Neuronal stem cell (in vitro differentiated cells): Measurements from ENCODE around the gene SCT.
A peak's percentile ranks its signal among the peaks of the same experiment; 100 is the strongest.

Source experiments
- DNase-seq: peaks from one replicate; pipeline ENCODE4 v3.0.0-alpha.2; 2013; ENCODE audit warnings: low spot score
- H2AFZ ChIP-seq: one replicate; pipeline ENCODE4 v1.6.1; 2013; ENCODE audit warnings: mild to moderate bottlenecking, low read length, inconsistent platforms
- H2AK5ac ChIP-seq: 2 replicates; pipeline ENCODE4 v1.6.1; 2013; ENCODE audit warnings: low read depth, mild to moderate bottlenecking, inconsistent platforms, low read length, moderate library complexity, mixed read lengths
- H2BK120ac ChIP-seq: 2 replicates; pipeline ENCODE4 v1.6.1; 2013; ENCODE audit warnings: low read depth, mild to moderate bottlenecking, inconsistent platforms, low read length, moderate library complexity, mixed read lengths
- H2BK12ac ChIP-seq: one replicate; pipeline ENCODE4 v1.6.1; 2013; ENCODE audit warnings: low read length, inconsistent platforms
- H2BK15ac ChIP-seq: 2 replicates; pipeline ENCODE4 v1.6.1; 2013; ENCODE audit warnings: mild to moderate bottlenecking, low read length, inconsistent platforms, mixed read lengths
- H2BK5ac ChIP-seq: one replicate; pipeline ENCODE4 v1.6.1; 2013; ENCODE audit warnings: inconsistent platforms, mild to moderate bottlenecking, low read length, moderate library complexity
- H3K14ac ChIP-seq: one replicate; pipeline ENCODE4 v1.6.1; 2013; ENCODE audit warnings: low read length, inconsistent platforms
- H3K18ac ChIP-seq: 2 replicates; pipeline ENCODE4 v1.6.1; 2013; ENCODE audit warnings: low read length, inconsistent platforms
- H3K23ac ChIP-seq: 2 replicates; pipeline ENCODE4 v1.6.1; 2013; ENCODE audit warnings: low read depth, mild to moderate bottlenecking, mixed read lengths, low read length, inconsistent platforms; ENCODE audit not compliant: poor library complexity
- H3K27ac ChIP-seq: replicated peaks from 3 replicates; pipeline ENCODE4 v1.5.1; 2013; ENCODE audit warnings: low read length, inconsistent platforms
- H3K27me3 ChIP-seq, 3 experiments: 2 replicates each; pipeline ENCODE4 v1.6.1; 2013; ENCODE audit warnings: low read length in 3 of 3, mild to moderate bottlenecking in 2 of 3, inconsistent platforms in 1 of 3, low read depth in 1 of 3, mixed read lengths in 1 of 3, moderate library complexity in 1 of 3; ENCODE audit not compliant: control insufficient read depth in 3 of 3, insufficient read depth in 3 of 3
- H3K36me3 ChIP-seq, 2 donors: replicated peaks in 1 of 2; 2 replicates each; pipeline ENCODE4 v1.6.1; 2013; ENCODE audit warnings: low read length in 2 of 2; ENCODE audit not compliant: control insufficient read depth in 2 of 2, insufficient read depth in 2 of 2
- H3K4ac ChIP-seq: 2 replicates; pipeline ENCODE4 v1.6.1; 2013; ENCODE audit warnings: inconsistent platforms, mild to moderate bottlenecking, low read length, moderate library complexity
- H3K4me1 ChIP-seq, 2 donors: 1 replicate in 1 of 2; 2 replicates in 1 of 2; pipeline ENCODE4 v1.6.1; 2013; ENCODE audit warnings: low read length in 2 of 2, low read depth in 1 of 2; ENCODE audit not compliant: control insufficient read depth in 2 of 2, insufficient read depth in 1 of 2
- H3K4me2 ChIP-seq: one replicate; pipeline ENCODE4 v1.6.1; 2013; ENCODE audit warnings: mild to moderate bottlenecking, low read length, inconsistent platforms; ENCODE audit not compliant: insufficient read depth, poor library complexity, severe bottlenecking
- H3K4me3 ChIP-seq, 2 donors: 2 replicates each; pipeline ENCODE4 v1.5.1; 2013; ENCODE audit warnings: low read length in 2 of 2, mild to moderate bottlenecking in 2 of 2, inconsistent platforms in 1 of 2, moderate library complexity in 1 of 2
- H3K79me1 ChIP-seq: one replicate; pipeline ENCODE4 v1.6.1; 2013; ENCODE audit warnings: low read depth, mild to moderate bottlenecking, inconsistent platforms, low read length, moderate library complexity
- H3K9ac ChIP-seq: one replicate; pipeline ENCODE4 v1.6.1; 2013; ENCODE audit warnings: mild to moderate bottlenecking, low read depth, low read length, inconsistent platforms; ENCODE audit not compliant: poor library complexity
- H3K9me3 ChIP-seq, 2 donors: replicated peaks in 1 of 2; 2 replicates each; pipeline versions ENCODE3 to v1.6.1; 2013; ENCODE audit warnings: low read length in 2 of 2, mild to moderate bottlenecking in 2 of 2, inconsistent platforms in 1 of 2, low read depth in 1 of 2, mixed read lengths in 1 of 2, moderate library complexity in 1 of 2; ENCODE audit not compliant: control insufficient read depth in 2 of 2, insufficient read depth in 1 of 2
- H4K8ac ChIP-seq: one replicate; pipeline ENCODE4 v1.6.1; 2013; ENCODE audit warnings: low read depth, mild to moderate bottlenecking, inconsistent platforms, low read length, moderate library complexity
- H4K91ac ChIP-seq: one replicate; pipeline ENCODE4 v1.6.1; 2013; ENCODE audit warnings: low read length, low read depth, mild to moderate bottlenecking, inconsistent platforms; ENCODE audit not compliant: poor library complexity
- WGBS, 2 donors: extraction: QIAGEN DNeasy Blood & Tissue Kit; methylation state at CpG; one replicate each; pipeline ENCODE4 v1.1.7; 2013; ENCODE audit warnings: missing lambda C conversion rate in 2 of 2, mixed read lengths in 1 of 2; ENCODE audit not compliant: insufficient read length in 2 of 2, insufficient replicate concordance in 1 of 2; ENCODE audit errors: extremely low coverage in 2 of 2; 5-methylcytosine and 5-hydroxymethylcytosine counted together

The SCT gene

GRCh38 chr11:605286-606129 lies 21.5 kb downstream of the SCT start:
- no CpG with 5 or more reads among the region's 33 CpGs for WGBS, 2 donors

DNA sequence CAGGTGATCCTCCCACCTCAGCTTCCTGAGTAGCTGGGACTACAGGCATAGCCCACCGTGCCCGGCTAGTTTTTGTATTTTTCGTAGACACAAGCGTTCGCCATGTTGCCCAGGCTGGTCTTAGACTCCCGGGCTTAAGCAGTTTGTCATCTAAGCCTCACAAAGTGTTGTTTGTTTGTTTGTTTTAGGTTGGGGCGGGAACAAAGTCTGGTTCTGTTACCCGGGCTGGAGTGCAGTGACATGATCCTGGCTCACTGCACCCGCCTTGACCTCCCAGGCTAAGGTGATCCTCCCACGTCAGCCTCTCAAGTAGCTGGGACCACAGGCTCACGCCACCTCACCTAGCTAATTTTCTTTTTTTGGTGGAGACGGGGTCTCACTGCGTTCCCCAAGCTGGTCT lies 23.8 kb downstream of the SCT start:
- Histone ChIP-seq H3K36me3 (peaks cover 66 to 94% of the 10 kb centered on the region in 2 donors), H3K9me3 (no peaks in the 10 kb centered on the region), H3K79me1 (peaks cover 8% of the 10 kb centered on the region), H3K4me1 (no peaks in the 10 kb centered on the region), H2BK12ac (no peak overlapping the region), H3K4me3 (no peak overlapping the region), H2BK120ac (no peak overlapping the region), H3K9ac (peak overlapping the region; percentile 12), H3K23ac (no peak overlapping the region), H3K4me2 (no peak overlapping the region), H2BK15ac (no peak overlapping the region), H3K14ac (no peak overlapping the region), H2AFZ (no peak overlapping the region), H2AK5ac (no peak overlapping the region), H2BK5ac (no peak overlapping the region), H3K27ac (no peak overlapping the region), H4K8ac (no peak overlapping the region), H3K4ac (no peak overlapping the region), H3K27me3 (no peaks in the 10 kb centered on the region), H3K18ac (no peak overlapping the region), H4K91ac (no peak overlapping the region)
- DNase-seq: no peak
- WGBS, 2 donors: no CpG with 5 or more reads among the region's 13 CpGs

More at GRCh38 chr11:605286-606129, 21.5 kb downstream of the SCT start:
- H2AK5ac ChIP-seq: no peak overlapping the region
- H4K91ac ChIP-seq: no peak overlapping the region
- DNase-seq: no peak
- H2BK5ac ChIP-seq: peak overlapping the region; percentile 14
- no peak overlapping the region for H3K4me3 ChIP-seq
- no peak overlapping the region for H2BK12ac ChIP-seq
- H2AFZ ChIP-seq: no peak overlapping the region
- peaks cover 7% of the 10 kb centered on the region for H3K79me1 ChIP-seq
- H2BK15ac ChIP-seq: no peak overlapping the region
- no peak overlapping the region for H2BK120ac ChIP-seq
- no peak overlapping the region for H3K4me2 ChIP-seq
- no peak overlapping the region for H3K14ac ChIP-seq
- no peaks in the 10 kb centered on the region for H3K27me3 ChIP-seq
- no peaks in the 10 kb centered on the region for H3K9me3 ChIP-seq
- H3K4me1 ChIP-seq: no peaks in the 10 kb centered on the region
- peak overlapping the region; percentile 37 for H3K23ac ChIP-seq
- H3K4ac ChIP-seq: no peak overlapping the region
- H3K27ac ChIP-seq: no peak overlapping the region
- no peak overlapping the region for H3K18ac ChIP-seq
- H4K8ac ChIP-seq: no peak overlapping the region
- no peak overlapping the region for H3K9ac ChIP-seq
- H3K36me3 ChIP-seq: peaks cover 72 to 96% of the 10 kb centered on the region in 2 donors

DNA sequence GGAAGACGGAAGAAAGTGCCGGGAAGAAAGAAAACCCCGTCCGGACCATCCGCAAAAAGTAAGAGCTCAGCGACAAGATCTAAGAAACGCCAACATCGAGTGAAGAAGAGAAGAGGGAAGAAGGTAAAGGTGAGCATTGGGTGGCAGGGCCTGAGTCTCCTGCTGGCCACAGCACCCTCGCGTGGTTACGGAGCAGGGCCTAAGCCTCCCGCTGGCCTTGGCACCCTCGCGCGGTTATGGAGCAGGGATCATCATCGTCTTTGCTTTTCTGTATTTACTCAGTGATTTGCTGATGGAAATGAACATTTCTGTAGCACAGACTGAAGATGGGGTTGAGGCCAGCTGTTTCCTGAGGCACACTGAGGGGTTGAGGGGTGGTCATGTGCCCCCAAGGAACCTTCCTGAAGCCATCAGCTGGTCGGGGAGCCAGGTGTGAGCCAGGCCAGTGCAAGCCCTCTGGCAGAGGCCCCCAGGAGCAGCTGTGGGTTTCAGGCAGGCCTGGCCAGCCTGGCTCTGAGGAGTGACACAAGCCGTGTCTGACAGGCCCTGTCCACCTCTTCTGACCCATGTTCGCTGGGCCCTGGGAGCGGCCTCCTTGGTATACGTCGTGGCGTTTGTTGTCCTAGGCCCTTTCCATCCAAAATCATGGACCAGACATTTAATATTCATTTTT lies 25.3 kb downstream of the SCT start:
- no peak overlapping the region for H2BK15ac ChIP-seq
- H3K18ac ChIP-seq: no peak overlapping the region
- no peaks in the 10 kb centered on the region for H3K27me3 ChIP-seq
- no peaks in the 10 kb centered on the region for H3K9me3 ChIP-seq
- no peak overlapping the region for H2BK5ac ChIP-seq
- no peaks in the 10 kb centered on the region for H3K4me1 ChIP-seq
- no peak overlapping the region for H4K8ac ChIP-seq
- H3K4me2 ChIP-seq: no peak overlapping the region
- H3K27ac ChIP-seq: no peak overlapping the region
- H3K36me3 ChIP-seq: peaks cover 63 to 94% of the 10 kb centered on the region in 2 donors
- H3K23ac ChIP-seq: no peak overlapping the region
- no peak overlapping the region for H2BK12ac ChIP-seq
- peak overlapping the region in 1 of 2 donors; percentile 48 for H3K4me3 ChIP-seq
- no peak overlapping the region for H3K14ac ChIP-seq
- no peak for DNase-seq
- H3K9ac ChIP-seq: no peak overlapping the region
- H2BK120ac ChIP-seq: no peak overlapping the region
- H3K79me1 ChIP-seq: peaks cover 6% of the 10 kb centered on the region
- no peak overlapping the region for H2AFZ ChIP-seq
- H3K4ac ChIP-seq: no peak overlapping the region
- no peak overlapping the region for H4K91ac ChIP-seq
- no peak overlapping the region for H2AK5ac ChIP-seq
- WGBS, 2 donors: no CpG with 5 or more reads among the region's 23 CpGs

DNA sequence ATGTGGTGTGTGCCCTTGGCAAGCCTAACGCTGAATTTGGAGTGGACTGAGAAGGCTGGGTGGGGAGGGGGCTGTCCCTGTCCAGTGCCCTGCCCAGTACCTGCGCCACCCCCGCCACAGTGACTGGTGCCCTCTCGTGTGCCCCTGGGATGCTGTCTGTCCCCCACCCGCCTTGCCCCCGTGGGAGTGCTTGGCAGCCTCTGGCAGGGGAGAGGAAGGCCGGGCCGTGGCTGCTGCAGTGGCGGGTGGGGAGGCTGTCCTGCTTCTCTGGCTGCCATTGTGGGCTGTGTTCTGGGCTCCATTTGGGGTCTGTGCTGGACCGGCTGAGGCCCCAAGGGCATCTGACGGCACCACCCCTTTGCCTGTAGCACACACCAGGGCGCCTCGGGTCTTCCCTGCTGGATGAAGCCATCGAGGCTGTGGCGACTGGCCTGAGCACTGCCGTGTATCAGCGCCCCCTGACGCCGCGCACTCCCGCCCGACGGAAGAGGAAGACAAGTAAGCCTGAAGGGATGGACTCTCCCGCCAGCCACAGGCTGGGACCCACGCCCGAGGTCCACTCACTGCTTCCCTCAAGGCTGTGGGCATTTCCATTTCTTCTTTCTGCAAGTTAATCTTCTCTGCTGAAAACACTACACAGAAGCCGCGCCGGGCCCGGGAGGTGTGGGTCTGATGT lies 28.8 kb downstream of the SCT start:
- Histone ChIP-seq H3K36me3 (peaks cover 57 to 95% of the 10 kb centered on the region in 2 donors), H2BK5ac (peak overlapping the region; percentile 53), H4K8ac (no peak overlapping the region), H4K91ac (no peak overlapping the region), H2BK120ac (no peak overlapping the region), H2BK15ac (no peak overlapping the region), H3K4ac (no peak overlapping the region), H3K14ac (no peak overlapping the region), H2BK12ac (no peak overlapping the region), H3K4me3 (no peak overlapping the region), H3K9me3 (no peaks in the 10 kb centered on the region), H3K79me1 (peaks cover 8% of the 10 kb centered on the region), H3K27ac (no peak overlapping the region), H3K4me1 (no peaks in the 10 kb centered on the region), H3K4me2 (no peak overlapping the region), H3K27me3 (no peaks in the 10 kb centered on the region), H3K9ac (no peak overlapping the region), H3K23ac (peak overlapping the region; percentile 17), H2AK5ac (no peak overlapping the region), H2AFZ (no peak overlapping the region), H3K18ac (no peak overlapping the region)
- no peak for DNase-seq
- no CpG with 5 or more reads among the region's 30 CpGs for WGBS, 2 donors
